Mesodermal cell (in vitro differentiated cells): ENCODE data around the gene PDGFRB.

Source experiments
- H3K27ac ChIP-seq: 2 replicates; pipeline ENCODE4 v1.7.0; 2013; ENCODE audit warnings: mild to moderate bottlenecking, low read depth, low read length, moderate library complexity; ENCODE audit not compliant: severe bottlenecking
- H3K36me3 ChIP-seq: 2 replicates; pipeline ENCODE4 v1.7.1; 2013; ENCODE audit warnings: mild to moderate bottlenecking, low read length, moderate library complexity; ENCODE audit not compliant: control insufficient read depth, insufficient read depth
- H3K4me1 ChIP-seq: one replicate; pipeline ENCODE4 v1.7.1; 2013; ENCODE audit warnings: mild to moderate bottlenecking, low read length; ENCODE audit not compliant: insufficient read depth, control insufficient read depth, poor library complexity, severe bottlenecking
- H3K4me3 ChIP-seq: 2 replicates; pipeline ENCODE4 v1.7.0; 2013; ENCODE audit warnings: low read length, control low read depth, mild to moderate bottlenecking; ENCODE audit not compliant: insufficient read depth, poor library complexity, severe bottlenecking; ENCODE audit errors: extremely low read depth
- H3K9me3 ChIP-seq: 2 replicates; pipeline ENCODE4 v1.7.1; 2013; ENCODE audit warnings: mild to moderate bottlenecking, low read length, moderate library complexity; ENCODE audit not compliant: control insufficient read depth
- WGBS, 2 experiments: methylation state at CpG; one replicate each; pipeline ENCODE4 v1.1.5; 2013; ENCODE audit warnings: missing lambda C conversion rate in 2 of 2; ENCODE audit not compliant: insufficient coverage in 2 of 2; 5-methylcytosine and 5-hydroxymethylcytosine counted together

Gene PDGFRB

DNA sequence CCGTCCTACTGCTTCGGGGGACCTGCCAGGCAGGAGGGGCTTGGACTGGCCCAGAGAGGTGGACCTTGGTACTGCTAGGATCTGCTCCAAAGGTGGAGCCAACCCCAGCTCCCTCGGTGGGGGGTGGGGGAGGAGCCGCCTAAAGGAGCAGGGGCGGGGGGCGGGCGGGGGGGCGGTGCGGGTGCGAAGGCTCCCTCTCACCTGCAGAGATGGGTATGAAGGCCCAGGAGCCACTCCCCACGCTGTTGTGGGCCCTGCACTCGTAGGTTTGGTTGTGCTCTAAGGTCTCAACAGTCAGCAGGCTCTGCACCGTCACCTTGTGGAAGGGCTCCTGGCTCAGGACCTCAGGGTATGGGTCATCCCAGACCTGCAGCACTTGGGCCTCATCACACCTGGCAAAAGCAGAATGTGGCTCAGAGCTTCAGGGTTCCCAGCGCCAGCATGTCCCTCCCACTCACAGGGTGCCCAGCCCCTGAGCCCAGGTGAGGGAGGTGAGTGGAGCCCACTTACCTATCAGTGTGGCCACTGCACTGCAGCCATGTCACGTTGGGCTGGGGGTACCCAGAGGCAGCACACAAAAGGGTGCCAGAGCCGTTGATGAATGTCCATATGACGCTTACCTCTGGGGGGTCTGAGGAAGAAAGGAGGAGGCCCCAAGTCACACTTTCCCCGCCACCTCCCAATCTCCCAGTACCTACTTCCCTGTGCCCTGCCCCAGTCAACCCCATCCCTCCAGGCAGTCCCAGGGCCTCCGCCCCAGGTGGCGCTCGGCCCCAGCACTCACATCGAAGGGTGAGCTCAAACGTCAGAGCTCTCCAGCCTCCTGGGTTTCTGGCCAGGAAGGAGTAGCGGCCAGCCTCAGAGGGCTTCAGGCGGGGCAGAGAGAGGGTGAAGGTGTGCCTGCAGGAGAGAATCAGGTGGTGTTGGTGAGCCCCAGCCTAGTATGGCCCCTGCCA, 85.7 kb downstream of the PDGFRB start:
- Histone ChIP-seq H3K4me3 (no peak overlapping the region), H3K27ac (no peak overlapping the region), H3K36me3 (no peaks in the 10 kb centered on the region), H3K4me1 (peaks cover 16% of the 10 kb centered on the region), H3K9me3 (no peaks in the 10 kb centered on the region)
- 84 to 87% methylated on average over 12 to 13 of the region's 25 CpGs for WGBS, 2 experiments

DNA sequence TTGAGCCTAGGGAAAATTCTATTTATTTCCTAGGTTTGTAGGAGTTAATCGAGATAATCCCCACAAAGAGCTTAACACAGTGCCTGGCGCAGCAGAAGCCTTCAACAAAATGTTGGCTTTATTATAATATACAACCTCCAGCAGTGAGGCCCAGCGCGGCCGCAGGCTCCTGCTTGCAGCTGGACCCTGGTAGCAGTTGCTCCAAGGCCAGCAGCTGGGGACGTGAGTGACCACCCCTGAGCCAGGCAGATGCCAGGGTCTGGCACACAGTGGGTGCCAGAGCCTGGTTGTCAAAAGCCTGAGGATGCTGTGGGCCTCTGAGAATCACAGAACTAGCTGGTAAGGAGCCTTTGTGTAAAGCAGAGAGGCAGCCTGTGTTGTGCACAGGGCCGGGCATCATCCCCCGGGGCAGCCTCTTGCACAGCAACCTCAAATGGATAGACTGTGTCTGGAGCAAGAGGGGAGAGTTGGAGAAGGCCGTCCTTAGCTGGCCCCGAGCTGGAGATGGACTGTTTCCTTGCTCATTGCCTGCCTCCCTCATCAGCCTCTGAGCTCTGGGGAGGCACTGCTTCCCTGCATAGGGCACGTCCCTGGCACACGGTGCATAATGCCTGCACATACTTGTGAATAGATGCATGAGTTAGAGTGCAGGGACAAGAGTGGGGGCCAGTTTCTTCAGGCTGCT, 86.5 kb downstream of the PDGFRB start:
- Histone ChIP-seq H3K27ac (no peak overlapping the region), H3K36me3 (no peaks in the 10 kb centered on the region), H3K4me3 (no peak overlapping the region), H3K4me1 (peaks cover 19% of the 10 kb centered on the region), H3K9me3 (no peaks in the 10 kb centered on the region)
- 87 to 93% methylated on average over 6 to 8 of the region's 12 CpGs for whole genome bisulfite sequencing, 2 experiments

DNA sequence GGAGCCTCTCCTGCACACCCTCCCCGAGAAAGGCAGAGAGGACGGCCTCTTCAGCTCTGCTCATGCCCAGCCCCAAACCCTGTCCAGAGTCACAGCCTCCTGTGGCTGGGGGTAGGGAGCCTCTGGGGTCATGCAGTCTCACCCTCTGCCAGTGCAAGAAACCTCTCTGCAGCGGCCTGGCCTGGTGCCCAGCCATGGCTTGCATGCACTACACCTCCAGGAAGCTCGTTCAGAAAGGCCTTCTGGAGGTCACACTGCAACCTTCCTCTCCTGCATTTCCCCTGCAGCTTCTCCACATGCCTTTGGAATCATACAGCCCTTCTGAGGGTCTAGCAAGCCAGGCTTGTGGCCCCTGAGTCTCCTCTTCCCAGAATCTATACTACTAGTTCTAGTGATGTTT, 87.2 kb downstream of the PDGFRB start:
- H3K4me1 ChIP-seq, result peaks cover 19% of the 10 kb centered on the region
- no peaks in the 10 kb centered on the region for H3K36me3 ChIP-seq
- H3K4me3 ChIP-seq, result no peak overlapping the region
- H3K27ac ChIP-seq, result no peak overlapping the region
- WGBS, 2 experiments, result 88 to 100% methylated on average over 2 of the region's 4 CpGs
- no peaks in the 10 kb centered on the region for H3K9me3 ChIP-seq

DNA sequence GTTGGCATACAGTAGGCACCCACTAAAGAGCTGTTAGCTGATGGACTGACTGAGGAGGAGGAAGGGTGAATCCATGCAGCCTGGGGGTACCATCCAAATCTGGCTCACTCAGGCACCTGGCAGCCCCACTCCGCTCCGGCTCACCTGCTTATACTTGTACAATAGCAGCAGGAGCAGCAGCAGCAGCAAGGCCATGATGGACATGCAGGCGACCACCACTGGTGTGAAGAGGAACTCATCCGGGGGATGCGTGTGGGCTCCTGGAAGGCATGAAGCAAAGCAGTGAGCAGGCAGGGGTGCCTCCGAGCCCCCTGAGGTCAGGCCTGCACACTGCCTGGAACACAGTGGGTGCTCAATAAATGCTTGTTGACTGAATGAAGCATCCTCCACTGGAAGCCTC, 87.6 kb downstream of the PDGFRB start:
- peaks cover 19% of the 10 kb centered on the region for H3K4me1 ChIP-seq
- H3K9me3 ChIP-seq, result no peaks in the 10 kb centered on the region
- no peaks in the 10 kb centered on the region for H3K36me3 ChIP-seq
- no peak overlapping the region for H3K27ac ChIP-seq
- no peak overlapping the region for H3K4me3 ChIP-seq
- 90 to 97% methylated on average over 6 of the region's 6 CpGs for WGBS, 2 experiments

DNA sequence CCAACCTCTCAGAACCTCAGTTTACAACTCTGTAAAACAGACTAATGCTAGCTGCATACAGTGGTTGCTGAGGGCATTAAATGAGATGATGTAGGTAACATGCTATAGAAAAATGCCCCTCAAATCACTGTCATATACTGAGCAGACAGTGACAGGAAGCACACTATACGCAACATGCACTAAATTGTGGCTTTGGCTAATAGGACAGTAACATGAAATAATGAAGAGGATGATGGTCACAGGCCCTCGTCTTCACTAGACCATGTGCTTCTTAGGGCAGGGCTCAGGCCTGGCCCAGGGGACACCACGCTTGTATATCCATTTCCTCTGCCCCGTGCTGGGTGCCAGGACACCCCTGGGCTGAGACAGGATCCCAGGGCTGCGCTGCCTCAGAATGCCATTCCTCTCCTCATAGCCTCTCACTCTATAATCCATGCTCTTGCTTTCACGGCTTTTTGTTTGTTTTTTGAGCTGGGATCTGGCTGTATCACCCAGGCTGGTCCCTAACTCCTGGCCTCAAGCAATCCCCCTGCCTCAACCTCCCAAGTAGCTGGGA, 88.2 kb downstream of the PDGFRB start:
- Histone ChIP-seq H3K27ac (no peak overlapping the region), H3K4me1 (peaks cover 19% of the 10 kb centered on the region), H3K36me3 (no peaks in the 10 kb centered on the region), H3K4me3 (no peak overlapping the region), H3K9me3 (no peaks in the 10 kb centered on the region)
- WGBS, 2 experiments, result 97 to 100% methylated on average over 4 to 6 of the region's 6 CpGs

DNA sequence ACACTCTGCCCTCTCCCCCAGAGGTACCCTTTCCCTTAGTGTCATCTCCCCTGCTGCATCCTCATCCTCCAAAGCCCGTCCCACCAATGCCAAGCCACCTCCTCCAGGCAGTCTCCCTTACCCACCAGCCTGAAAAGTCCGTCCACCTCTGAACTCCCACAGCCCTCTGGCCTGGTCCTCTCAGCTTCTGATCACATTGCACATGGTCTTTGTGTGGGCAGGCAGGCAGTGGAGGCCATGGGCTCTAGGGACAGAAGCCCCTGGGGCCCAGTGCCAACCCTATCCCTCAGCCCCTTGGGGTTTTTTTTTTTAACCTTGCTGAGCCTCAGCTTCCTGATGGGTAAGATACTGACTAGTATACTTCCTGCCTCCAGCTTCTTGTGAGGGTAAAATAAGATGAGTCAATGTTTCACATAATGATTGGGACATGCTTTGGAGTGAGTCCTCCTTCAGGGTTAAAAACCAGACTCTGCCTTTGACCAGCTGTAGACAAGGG, 88.7 kb downstream of the PDGFRB start:
- Histone ChIP-seq H3K9me3 (no peaks in the 10 kb centered on the region), H3K4me1 (peaks cover 19% of the 10 kb centered on the region), H3K27ac (no peak overlapping the region), H3K36me3 (no peaks in the 10 kb centered on the region), H3K4me3 (no peak overlapping the region)
- WGBS, 2 experiments, result 83% methylated on average over 2 of the region's 2 CpGs

DNA sequence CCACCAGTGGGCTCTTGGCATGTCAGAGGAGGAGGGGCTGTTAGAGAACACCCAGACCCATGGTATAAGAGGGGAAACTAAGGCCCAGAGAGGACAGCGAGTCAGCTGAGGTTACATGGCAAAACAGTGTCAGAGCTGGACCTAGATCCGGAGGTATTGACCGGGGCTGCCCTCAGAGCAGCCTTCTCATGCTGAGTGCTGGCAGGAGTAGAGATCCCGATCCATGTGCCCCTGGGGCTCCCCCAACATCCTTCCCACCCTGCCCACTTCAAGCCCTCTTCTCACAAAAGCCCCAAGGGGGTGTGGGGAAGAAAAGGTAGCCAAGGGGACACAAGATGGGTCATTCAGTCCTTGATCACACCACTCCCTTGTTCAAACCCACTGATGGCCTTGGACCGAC, 89.2 kb downstream of the PDGFRB start:
- H3K4me1 ChIP-seq, result peaks cover 19% of the 10 kb centered on the region
- no peaks in the 10 kb centered on the region for H3K9me3 ChIP-seq
- H3K27ac ChIP-seq, result no peak overlapping the region
- H3K4me3 ChIP-seq, result no peak overlapping the region
- WGBS, 2 experiments, result 90 to 96% methylated on average over 3 to 4 of the region's 5 CpGs
- no peaks in the 10 kb centered on the region for H3K36me3 ChIP-seq

DNA sequence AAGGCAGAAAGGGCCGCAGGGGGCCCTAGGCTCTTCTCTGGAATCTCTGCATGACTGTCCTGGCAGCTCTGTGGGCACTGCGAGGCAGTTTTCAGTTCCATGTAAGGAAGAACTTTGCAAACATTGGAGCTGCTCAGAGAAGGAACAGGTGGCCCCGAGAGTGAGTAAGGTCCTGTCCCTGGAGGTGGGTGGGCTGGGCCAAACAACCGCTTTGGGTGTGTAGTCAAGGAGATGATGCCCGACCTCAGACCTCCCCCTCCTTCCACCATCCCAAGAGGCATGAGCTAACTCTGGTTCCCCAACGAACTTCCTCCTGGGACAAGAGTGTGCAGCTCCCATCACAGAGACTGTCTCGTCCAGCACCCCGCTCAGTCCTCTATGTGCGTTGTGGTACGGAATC, 89.8 kb downstream of the PDGFRB start:
- 89 to 90% methylated on average over 6 to 7 of the region's 10 CpGs for WGBS, 2 experiments
- Histone ChIP-seq H3K4me3 (no peak overlapping the region), H3K4me1 (peaks cover 19% of the 10 kb centered on the region), H3K9me3 (no peaks in the 10 kb centered on the region), H3K36me3 (no peaks in the 10 kb centered on the region), H3K27ac (no peak overlapping the region)

DNA sequence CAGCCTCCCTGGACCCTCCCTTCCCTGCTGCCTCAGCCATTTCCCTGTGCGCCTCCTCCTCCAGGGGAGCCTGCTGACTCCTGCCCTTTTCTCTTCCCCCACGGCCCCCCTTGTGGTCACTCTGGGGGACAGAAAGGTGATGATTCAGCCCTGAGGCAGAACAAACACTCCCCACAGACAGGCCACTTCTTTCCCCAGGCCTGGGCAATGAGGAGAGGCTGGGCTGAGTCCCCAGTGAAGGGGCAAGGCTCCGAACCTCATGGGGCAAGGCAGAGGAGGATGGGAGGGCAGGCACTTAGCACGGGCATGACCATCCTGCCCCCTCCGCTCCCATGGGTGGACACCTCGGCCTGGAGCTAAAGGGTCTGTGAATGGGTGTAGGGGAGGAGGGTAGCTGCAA, 90.3 kb downstream of the PDGFRB start:
- H3K4me1 ChIP-seq, result peaks cover 19% of the 10 kb centered on the region
- no peak overlapping the region for H3K4me3 ChIP-seq
- 68 to 80% methylated on average over 1 to 3 of the region's 6 CpGs for WGBS, 2 experiments
- no peaks in the 10 kb centered on the region for H3K9me3 ChIP-seq
- no peaks in the 10 kb centered on the region for H3K36me3 ChIP-seq
- no peak overlapping the region for H3K27ac ChIP-seq

DNA sequence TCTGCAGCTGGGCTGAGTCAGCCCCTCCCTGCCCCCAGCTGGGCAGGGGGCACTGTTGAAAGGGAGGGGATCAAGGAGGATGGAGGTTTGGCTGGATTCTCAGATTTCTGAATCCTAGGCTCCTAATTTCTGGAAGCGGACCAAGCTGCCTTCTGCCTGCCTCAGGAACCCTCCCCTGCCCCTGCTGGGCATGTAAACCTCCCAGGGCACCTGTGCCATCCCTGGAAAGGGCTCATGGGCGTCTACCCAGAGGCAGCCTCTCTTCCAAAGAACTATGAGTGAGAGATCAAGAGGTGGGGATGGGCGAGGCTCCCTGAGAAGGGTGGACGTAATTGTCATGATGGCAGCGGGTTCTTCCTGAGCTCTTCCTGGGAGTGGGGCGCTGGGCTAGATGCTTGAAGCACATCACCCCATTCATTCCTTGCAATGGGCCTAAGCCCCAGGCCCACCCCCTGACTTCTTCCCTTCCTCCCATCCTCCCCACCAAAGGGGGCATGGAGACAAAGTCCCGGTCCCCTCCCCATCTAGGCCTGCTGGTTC, 90.9 kb downstream of the PDGFRB start:
- 100% methylated on average over 2 of the region's 7 CpGs; no CpG with 5 or more reads in 1 of the 2 experiments for WGBS, 2 experiments
- peaks cover 19% of the 10 kb centered on the region for H3K4me1 ChIP-seq
- no peak overlapping the region for H3K4me3 ChIP-seq
- no peaks in the 10 kb centered on the region for H3K36me3 ChIP-seq
- no peaks in the 10 kb centered on the region for H3K9me3 ChIP-seq
- no peak overlapping the region for H3K27ac ChIP-seq
